GM21423 (cell line): Measurements from ENCODE around the gene ATG101.
A peak's percentile ranks its signal among the peaks of the same experiment; 100 is the strongest.

ENCODE experiments used
- ATAC-seq: cut with Tn5 transposase; IDR thresholded peaks from one replicate; pipeline ENCODE4 v1.9.1; 2021; ENCODE audit warnings: mild to moderate bottlenecking, moderate library complexity; ENCODE audit not compliant: unreplicated experiment

ATG101 gene

GRCh38 chr12:52076811-52077210 lies 7.0 kb downstream of the ATG101 start:
- ATAC-seq, result no peak

GRCh38 chr12:52078276-52078675 lies 8.5 kb downstream of the ATG101 start:
- ATAC-seq, result no peak

GRCh38 chr12:52079576-52080402 lies 10.0 kb downstream of the ATG101 start, which contains the start of gene SMIM41:
Gene SMIM41, plus strand, starts transcription at chr12:52079704. Its CDS starts 76 bp downstream, at chr12:52079780.
- no peak for ATAC-seq

GRCh38 chr12:52080403-52081251 lies 10.8 kb downstream of the ATG101 start:
- no peak for ATAC-seq

GRCh38 chr12:52081263-52081733 lies 11.5 kb downstream of the ATG101 start:
- ATAC-seq, result peak; percentile 78

- ATAC-seq, result no peak
These were observed 12.4 kb downstream of the ATG101 start for GRCh38 chr12:52082026-52082668.

GRCh38 chr12:52082669-52082987 lies 12.8 kb downstream of the ATG101 start:
- ATAC-seq, result no peak

GRCh38 chr12:52082988-52083637 lies 13.3 kb downstream of the ATG101 start:
- peak; percentile 36 for ATAC-seq

- no peak for ATAC-seq
These were observed 13.8 kb downstream of the ATG101 start for GRCh38 chr12:52083638-52083996.

GRCh38 chr12:52084491-52085231 lies 14.9 kb downstream of the ATG101 start:
- ATAC-seq, result no peak

GRCh38 chr12:52085682-52086180 lies 16.0 kb downstream of the ATG101 start:
- ATAC-seq, result no peak

GRCh38 chr12:52086366-52086765 lies 16.6 kb downstream of the ATG101 start:
- ATAC-seq, result no peak

- ATAC-seq, result no peak
These were observed 17.4 kb downstream of the ATG101 start for GRCh38 chr12:52086944-52087835.

- peak; percentile 82 for ATAC-seq
These were observed 18.4 kb downstream of the ATG101 start for GRCh38 chr12:52087961-52088820.

- ATAC-seq, result no peak
These were observed 19.7 kb downstream of the ATG101 start for GRCh38 chr12:52089491-52089890.

GRCh38 chr12:52090291-52090690 lies 20.5 kb downstream of the ATG101 start:
- no peak for ATAC-seq

GRCh38 chr12:52091061-52091460 lies 21.3 kb downstream of the ATG101 start:
- ATAC-seq, result no peak

- ATAC-seq, result no peak
These were observed 22.1 kb downstream of the ATG101 start for GRCh38 chr12:52091869-52092268.
